Middle frontal gyrus (tissue), 1 donor: ENCODE measurements around the gene MYO7B.

Experiments
- DNase-seq: peaks from one replicate; pipeline ENCODE4 v3.0.0-alpha.2; 2015; ENCODE audit warnings: low spot score; ENCODE audit errors: extremely low spot score

The MYO7B gene

DNA sequence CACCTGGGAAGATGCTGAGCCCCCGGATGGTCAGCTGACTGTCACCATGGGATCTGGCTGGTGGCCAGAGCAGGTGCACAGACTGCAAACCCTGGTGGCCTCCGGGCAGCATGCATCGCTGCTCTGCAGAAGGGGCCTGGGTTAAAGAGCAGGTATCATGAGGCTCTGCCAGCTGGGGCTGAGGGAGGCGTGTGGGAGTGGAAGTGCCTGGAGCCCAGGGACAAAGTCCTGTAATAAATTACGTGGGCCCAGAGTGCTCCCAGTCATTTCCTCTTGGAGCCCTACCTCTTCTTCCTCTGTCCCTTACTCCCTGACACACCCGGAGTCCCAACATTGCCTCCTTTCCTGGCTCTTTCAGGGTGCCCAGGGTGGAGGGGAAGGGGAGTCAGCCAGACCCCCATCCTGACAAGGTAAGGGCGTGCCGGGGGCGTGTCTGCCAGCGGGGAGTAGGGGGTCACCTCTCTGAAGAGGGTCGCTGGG, at the start of gene MYO7B:
Gene MYO7B (plus strand): TSS at position 262 of the 480 bp plus-strand sequence. CDS start 24,040 bp downstream, outside the sequence.
- DNase-seq = no peak

DNA sequence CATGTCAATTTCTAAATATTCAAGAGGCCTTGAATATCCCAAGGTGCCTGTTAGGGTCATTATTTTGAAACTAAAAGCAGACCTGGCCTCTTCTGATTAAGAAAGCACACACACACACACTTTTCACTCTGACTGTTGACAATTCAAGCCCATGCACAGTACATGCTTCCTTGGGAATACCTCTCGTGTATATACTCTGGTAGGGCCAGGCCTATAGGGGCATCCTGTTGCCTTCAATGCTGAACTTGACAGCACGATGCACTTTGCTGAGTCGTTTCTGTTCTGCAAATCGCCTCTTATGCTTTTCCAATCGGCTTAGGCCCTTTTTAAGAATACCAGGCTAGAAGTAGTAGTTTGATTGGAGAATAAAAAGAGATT, 49.8 kb upstream of the MYO7B start:
- no peak for DNase-seq

GRCh38 chr2:127486247-127487058, 49.0 kb upstream of the MYO7B start:
- no peak for DNase-seq

GRCh38 chr2:127490283-127490682, 45.2 kb upstream of the MYO7B start:
- DNase-seq = no peak

DNA sequence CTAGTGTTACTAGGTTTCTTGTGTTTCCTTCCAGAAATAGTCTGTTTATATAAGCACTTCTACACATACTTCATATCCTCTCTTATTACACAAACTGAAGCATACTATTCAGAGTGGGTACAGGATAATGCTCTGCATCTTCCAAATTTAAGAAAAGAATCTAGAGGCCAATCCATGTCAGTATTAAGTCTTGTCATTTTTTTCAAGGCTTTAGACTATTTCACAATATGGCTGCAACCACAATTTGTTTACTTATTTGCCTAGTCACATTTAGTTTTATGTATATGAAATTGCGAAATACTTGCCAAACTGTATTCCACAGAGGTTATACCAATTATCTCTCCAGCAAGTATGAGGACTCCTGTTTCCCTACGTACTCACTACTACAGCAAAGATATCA, 37.1 kb upstream of the MYO7B start:
- no peak for DNase-seq

DNA sequence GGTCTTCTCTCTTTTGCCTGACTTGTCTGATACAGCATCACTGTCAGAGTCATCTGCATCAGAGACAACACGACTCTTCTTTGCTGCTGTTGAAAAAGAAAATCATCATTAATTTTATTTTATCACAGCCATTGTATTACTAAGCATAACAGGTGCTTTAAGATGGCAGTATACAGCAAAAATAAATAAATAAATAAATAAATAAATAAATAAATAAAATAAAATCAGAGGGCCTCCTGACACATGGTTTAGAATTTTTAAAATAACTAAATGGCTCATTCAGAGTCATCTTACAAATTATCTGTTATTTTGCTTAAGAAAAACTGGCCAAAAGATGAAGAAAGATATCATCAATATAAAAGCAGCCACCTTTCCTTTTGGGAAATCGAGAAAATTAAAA, 32.0 kb upstream of the MYO7B start:
- DNase-seq = no peak

- DNase-seq = no peak
Observed at GRCh38 chr2:127504552-127505430, 30.7 kb upstream of the MYO7B start.

GRCh38 chr2:127506510-127506909, 29.0 kb upstream of the MYO7B start:
- no peak for DNase-seq

DNA sequence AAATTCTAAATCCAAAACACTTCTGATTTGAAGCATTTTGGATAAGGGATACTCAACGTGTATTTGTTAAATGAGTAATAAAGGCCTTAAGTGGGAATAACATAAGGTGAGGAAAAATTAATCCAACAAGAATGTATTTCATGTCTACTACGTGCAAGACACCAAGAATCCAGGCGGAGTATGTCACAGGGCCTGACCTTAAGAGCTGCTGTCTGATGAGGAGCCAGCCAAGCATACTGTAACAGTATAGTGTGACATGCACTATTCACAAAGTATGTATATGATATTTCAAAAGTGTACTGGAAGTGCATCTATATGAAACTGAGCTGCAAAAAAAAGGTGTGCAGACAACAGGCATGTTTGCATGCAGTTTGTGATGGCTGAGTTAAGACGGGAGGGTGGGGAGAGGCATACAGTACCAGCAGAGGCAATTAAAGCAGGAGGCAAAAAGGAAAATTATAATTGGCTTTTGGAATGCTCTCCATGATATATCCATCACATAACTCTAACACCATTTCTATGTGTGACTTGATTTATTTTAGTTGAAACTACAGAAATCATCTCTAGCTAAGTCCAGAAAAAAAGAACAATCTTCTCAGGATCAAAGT, 27.4 kb upstream of the MYO7B start:
- no peak for DNase-seq

DNA sequence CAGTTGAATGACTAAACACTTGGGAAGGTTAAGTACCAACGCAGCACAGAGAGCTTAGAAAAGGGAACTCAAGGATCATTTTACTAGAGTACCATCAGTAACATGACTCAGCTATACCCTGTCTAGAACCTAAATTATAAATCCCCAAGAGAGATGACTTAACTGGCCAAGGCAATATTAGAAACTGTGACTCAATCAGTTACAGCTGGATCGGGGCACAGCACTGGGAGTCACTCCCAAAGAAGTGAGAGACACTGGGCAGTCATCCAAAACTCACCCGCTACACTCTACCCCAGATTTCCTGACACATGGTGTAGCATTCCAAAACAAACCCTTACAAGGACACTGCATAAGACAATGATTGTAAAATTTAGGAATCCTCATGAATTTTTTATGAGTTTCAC, 26.9 kb upstream of the MYO7B start:
- DNase-seq = peak; percentile 75

DNA sequence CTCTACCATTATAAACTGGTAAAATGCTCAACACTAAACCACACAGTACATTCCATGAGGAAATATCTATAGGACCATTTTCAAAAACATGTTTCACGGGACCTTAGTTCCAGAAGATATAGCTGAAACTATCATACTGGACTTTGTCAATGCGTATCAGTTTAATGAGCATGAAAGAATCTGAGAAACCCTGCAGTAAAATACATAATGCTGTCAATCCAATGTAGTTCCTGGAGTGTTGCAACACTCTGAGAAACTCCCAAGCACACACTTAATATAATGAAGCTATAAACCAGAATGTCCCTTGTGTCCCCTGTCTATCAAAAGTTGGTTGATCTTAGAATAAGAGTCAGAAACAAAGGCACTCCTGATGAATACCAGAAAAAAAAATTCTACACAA, 25.4 kb upstream of the MYO7B start:
- no peak for DNase-seq

GRCh38 chr2:127511090-127511695, 24.3 kb upstream of the MYO7B start:
- DNase-seq = no peak

GRCh38 chr2:127511917-127512316, 23.6 kb upstream of the MYO7B start:
- DNase-seq = no peak

GRCh38 chr2:127512362-127512761, 23.1 kb upstream of the MYO7B start:
- no peak for DNase-seq

- DNase-seq = no peak
Observed at GRCh38 chr2:127514076-127514475, 21.4 kb upstream of the MYO7B start.

DNA sequence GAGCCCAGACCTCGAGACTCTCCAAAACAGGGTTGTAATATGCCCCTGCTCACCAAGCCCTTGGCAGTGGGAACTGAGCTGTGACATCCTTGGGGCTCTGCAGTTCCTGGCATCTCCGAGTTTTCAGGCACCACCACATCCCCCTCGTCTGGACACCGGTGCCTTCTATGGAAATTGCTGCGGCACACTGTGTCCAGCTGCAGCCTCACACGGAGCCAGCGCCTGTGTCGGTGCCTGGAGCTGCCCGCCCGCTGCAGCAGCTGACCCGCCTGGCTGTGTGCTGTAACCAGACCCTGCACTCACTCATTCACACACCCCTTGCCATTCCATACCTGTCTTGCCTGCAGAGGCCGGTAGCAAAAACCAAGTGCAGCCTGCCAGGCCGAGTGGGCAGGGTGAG, 21.0 kb upstream of the MYO7B start:
- no peak for DNase-seq

GRCh38 chr2:127515383-127515915, 20.0 kb upstream of the MYO7B start:
- no peak for DNase-seq

DNA sequence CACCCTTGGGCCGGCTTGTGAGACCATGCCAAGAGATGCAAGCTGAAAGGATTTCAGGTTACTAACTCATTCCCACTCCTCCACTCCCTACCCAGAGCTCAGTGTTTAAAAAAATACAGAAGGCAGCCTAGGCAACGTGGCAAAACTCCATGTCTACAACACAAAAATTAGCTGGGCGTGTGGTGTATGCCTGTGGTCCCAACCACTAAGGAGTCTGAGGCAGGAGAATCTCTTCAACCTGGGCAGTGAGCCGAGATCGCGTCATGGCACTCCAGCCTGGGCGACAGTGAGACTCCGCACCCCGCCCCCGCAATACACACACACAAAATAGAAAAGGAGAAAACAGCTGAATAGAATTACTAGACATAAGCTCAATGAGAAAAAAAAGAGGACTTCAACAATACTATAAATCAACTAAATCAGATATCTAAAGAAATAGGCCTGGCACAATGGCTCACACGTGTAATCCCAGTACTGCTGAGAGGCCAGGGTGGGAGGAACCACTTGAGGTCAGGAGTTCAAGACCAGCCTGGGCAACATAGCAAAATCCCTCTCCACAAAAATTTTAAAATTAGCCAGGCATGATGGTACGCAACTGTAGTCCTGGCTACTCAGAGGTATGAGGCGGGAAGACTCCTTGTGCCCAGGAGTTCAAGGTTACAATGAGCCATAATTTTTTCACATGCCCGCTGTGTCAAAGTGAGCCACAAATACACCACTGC, 19.3 kb upstream of the MYO7B start:
- peak; percentile 40 for DNase-seq

GRCh38 chr2:127517465-127517864, 18.0 kb upstream of the MYO7B start:
- no peak for DNase-seq

DNA sequence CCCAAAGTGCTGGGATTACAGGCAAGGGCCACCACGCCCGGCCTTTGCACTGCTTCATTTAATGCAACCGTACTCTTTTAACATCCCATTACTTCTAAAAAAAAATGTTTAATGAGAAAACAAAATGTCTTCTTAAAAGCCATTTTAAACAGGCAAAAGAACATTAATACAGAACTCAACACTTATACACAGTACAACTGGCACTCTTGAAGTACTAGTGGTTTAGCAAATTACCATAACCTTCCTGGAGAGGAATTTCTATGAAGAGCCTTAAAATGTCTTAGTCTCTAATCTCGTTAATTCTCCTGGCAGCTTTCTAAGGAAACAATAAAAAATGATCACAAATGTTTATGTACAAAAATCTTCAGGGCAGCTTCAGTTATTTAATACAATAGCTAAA, 15.1 kb upstream of the MYO7B start:
- DNase-seq = no peak
